HG03571 (cell line): ENCODE data around the gene RASGEF1C.
"Not testable (repeated sequence)": the region's sequence is repeated elsewhere in the genome, so short reads cannot be mapped to it uniquely, and the experiment has no call there.

Experiments used
- ATAC-seq: cut with Tn5 transposase; IDR thresholded peaks from one replicate; pipeline ENCODE4 v1.9.1; 2021; ENCODE audit not compliant: unreplicated experiment

Gene RASGEF1C

DNA sequence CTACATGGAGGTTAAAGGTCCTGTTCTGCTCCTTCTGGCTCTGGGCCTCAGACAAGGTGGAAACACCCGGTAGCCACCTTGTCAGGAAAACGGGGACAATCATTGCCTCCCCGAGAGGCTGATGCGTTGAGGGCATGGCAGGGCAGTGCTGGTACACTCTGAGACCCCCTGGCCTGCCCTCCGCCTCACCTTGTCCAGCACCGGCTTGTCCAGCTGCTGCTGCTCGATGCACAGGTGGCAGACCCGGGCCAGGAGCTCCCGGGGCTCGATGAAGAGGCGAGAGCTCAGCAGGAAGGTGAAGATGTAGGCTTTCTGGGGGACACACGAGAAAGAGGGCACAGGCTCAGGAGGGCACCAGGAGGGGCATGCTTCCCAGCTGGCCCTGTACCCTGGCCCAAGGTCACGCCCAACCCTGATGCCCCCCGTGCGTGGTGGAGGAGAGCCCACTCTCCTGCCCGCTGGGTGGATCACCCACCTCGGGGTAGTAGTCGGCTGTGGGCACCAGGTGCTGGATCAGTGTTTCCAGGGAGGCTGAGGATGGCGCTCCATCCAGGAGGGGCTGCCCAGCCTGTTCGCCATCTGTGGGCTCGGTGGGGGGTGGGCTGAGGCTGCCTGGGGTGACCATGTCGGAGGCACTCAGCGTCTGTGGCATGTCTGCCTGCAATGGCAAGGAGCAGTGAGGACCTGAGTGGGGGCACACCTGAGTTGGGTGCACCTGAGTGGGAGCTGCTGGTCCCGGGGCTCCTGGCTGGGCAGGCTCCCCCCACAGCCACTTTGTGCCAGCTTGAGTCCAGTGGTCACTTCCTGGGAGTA is 71.4 kb downstream of the RASGEF1C start:
- no peak for ATAC-seq

DNA sequence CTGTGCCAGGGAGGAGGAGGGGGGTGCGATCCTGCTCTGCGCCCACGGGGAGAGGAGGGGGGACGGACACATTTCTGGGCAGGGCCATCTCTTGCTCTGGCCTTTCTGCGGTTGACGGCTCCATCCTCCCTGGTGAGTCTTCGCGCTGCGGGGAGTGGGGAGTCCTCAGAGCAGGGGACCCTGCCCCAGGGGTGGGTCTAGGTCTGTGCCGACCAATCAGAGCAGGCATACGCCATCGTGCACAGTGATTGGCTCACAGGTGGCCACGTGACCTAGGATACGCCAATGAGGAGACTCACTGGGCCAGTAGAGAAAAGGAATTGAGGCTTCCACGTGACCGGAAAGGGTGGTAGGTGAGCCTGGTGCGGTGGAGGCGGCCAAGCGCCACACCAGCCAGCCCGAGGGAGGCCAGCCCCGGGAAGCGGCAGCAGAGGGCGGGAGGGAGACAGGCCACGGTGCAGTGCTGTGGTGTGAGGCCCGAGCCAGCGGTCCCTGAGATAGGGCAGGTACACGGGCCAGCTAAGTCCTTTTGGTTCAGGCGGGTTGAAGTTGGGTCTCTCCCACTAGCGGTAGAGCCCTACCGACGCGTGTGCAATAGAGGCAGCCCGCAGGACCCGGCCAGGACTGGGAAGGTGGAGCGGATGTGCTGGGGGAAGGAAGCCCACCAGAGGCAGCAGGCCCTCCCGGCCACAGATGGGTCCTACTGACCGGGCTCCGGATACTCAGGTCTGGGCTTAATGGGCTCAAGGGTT is 72.2 kb downstream of the RASGEF1C start:
- ATAC-seq = no peak

DNA sequence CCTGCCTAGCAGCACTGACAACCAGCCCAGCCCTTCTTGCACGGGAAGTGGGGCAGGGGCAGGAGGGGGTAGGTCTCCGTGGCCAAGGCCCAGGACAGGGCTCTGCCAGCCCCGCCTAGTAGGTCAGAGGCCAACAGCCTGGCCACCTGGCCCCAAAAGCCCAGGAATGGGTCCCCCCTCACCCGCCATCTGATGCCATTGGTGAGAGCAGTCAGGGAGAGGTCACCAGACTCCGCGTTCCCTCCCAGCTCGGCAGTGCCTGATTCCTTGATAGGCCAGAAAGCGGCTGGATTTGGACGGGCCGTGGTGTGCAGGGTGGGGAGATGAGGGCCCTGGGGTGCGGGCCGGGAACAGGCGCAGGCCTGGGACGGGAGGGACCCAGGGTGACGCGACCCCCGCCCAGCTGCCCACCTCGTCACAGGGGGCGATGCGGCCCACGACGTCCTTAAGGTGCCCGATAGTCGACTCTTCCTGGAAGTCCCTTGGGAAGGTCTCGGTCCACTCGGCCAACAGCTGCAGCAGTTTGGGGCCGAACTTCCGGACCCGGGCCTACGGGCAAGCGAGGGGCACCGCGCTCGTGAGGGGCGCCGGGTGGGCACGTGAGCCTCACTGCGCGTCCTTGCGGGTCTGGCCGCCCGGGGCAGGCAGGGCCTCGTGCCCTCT is 72.9 kb downstream of the RASGEF1C start:
- ATAC-seq = no peak

DNA sequence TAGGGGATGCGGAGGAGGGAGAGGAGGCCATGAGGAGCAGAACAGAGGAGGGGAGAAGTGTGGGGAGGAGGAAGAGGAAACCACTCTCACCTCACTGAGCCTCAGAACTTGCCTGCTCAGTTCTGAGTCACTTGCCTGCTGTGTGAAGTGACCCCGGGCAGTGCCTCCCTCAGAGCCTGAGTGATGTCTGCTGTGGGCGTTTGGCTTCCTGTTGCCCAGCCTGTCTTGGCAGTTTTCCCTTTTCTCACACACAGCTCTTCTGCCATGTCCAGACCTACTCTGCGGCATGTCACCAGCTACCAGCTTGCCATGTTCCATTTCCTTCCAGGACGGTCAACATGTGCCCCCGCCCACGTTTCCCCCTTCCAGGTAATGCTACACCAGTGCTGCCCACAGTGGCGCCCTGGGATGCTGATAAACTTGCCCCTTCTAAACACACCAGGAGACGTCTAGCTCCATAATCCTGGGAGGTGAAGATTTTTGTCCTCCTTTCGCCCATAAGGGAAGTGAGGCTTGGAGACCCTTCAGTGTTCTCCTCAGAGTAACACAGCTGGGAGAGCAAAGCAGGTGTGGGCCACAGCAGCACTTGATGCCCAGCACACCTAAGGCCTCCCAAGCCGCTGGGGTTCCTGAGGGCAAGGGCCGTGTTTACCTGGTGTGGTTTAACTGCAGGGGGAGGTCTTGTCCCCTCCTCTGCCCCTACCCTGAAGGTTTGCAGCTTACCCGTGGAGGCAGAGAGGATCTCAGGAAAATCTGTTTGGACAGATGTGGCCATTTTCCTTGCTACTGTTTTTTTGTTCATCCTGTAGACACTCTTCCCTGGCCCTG is 73.7 kb downstream of the RASGEF1C start:
- no peak for ATAC-seq

DNA sequence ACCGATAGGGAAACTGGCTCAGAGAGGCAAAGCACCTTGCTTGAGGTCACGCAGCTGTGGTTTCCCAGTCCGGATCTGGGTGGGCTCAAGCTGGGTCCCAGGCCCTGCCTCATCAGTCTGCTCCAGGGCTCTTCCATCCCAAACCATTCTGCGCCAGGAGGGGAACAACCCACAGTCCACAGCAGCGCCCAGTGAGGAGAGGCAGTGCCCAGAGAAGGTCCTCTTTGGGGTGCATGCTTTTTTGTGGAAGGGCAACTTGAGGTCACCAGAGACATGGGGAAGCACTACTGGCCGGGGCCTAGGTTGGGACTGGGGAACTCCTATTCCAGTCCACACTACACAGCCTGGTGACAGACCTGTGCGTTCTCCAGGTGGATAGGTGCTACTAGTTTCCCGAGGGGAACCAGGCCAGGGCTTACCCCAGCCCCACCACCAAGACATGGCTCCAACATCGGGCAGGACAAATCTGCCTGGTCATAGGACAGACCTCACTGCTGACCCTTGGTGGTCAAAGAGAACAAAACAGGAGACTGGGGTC is 75.0 kb downstream of the RASGEF1C start:
- no peak for ATAC-seq

DNA sequence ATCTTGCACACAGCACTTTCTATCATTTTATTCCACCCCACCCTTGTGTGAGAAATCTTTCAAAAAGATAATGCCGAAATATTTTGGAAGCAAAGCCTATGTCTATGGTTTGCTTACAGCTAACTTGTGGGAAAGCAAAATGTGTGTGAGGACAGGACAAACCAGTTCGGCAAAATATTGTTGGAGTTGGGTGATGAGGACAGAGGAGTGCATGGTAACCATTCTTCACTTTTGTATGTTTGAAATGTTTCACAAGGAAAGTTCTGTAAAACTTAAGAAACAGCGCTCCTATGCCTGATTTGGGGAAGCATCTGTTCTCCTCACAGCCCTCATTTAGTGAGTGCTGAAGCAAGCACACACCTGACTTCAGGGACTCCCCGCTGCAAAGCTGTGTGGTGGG is 75.5 kb downstream of the RASGEF1C start:
- no peak for ATAC-seq

DNA sequence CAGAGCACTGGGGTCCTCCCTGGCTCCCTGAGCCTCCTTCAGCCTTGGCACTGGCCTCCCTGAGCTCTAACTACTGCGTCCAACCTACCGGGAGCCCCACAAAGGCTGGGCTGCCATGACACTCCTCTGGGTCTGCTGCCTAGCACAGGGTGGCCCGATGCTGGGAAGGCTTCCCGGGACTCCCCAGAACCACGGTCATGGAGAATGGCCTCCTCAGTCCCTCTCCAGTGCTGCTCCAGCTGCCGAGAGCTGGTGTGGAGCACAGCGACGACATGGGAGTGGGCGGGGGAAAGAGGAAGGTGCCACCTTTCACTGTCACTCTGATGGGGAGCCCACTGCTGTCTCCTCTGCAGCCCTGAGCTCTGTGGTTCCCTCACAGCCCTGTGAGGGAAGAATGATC is 76.0 kb downstream of the RASGEF1C start:
- ATAC-seq = no peak

DNA sequence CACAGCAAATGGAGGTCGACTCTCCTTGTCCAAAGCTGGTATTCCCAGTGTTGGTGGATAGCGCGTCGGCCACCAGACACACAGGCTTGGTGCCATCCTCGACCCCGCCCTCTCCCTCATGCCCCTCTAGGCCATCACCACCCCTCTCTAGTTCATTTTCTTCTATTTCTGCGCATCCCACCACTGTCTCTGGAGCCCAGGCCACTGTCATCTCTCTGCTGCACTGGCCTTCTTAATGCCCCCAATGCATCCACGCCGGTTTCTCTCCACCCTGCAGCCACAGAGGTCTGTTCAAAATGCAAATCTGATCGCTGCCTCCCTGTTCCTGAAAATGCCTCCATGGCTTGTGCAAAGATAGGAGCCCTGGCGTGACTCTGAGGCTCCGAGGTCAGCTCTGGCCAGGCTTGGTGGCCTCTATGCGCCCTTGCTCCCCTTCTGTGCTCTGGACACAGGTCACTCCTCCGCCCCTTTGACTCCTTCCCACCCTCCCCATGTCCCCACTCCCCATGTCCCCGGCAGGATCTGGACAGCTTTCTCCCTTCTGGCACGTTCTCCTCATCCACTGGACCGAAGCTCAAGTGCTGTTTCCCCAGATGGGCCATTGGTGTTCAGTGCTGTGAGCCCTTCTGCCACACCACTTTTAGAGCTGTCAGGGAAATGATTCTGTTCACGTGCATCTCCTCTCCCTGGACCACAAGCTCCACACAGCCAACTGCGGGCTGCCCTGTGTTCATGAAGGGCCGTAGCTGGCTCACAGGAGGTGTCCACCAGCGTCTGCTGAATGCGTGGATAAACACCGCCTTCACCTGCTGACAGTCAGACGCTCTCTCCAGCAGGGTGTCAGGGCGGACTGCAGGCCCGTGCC is 77.9 kb downstream of the RASGEF1C start:
- no peak for ATAC-seq

DNA sequence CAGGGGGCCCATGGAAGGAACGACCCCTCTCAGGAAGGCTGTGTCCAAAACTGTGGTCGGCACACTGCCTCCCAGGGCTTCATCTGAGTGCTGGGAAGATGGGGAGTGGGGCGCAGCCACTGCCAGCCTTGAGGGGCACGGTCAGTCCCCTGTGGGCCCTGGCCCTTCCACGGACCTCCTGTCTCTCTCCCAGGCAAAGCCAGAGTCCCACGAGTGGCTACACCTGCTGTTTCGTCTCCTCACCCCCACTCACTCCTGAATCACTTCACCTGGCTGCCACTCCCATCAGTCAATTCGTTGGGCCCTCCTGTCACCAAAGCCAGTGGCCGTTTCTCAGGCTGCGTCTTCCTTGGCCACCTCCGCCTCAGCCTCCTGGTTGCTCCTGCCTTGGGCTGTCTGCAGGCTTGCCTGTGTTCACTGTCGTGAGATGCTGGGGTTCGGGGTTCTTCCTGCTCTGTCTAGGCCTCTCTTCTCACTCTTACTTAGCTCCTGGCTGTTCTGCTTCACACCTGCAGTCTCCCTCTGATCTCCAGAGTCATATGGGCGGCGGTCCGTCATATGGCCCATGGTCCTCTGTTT is 78.6 kb downstream of the RASGEF1C start:
- no peak for ATAC-seq

DNA sequence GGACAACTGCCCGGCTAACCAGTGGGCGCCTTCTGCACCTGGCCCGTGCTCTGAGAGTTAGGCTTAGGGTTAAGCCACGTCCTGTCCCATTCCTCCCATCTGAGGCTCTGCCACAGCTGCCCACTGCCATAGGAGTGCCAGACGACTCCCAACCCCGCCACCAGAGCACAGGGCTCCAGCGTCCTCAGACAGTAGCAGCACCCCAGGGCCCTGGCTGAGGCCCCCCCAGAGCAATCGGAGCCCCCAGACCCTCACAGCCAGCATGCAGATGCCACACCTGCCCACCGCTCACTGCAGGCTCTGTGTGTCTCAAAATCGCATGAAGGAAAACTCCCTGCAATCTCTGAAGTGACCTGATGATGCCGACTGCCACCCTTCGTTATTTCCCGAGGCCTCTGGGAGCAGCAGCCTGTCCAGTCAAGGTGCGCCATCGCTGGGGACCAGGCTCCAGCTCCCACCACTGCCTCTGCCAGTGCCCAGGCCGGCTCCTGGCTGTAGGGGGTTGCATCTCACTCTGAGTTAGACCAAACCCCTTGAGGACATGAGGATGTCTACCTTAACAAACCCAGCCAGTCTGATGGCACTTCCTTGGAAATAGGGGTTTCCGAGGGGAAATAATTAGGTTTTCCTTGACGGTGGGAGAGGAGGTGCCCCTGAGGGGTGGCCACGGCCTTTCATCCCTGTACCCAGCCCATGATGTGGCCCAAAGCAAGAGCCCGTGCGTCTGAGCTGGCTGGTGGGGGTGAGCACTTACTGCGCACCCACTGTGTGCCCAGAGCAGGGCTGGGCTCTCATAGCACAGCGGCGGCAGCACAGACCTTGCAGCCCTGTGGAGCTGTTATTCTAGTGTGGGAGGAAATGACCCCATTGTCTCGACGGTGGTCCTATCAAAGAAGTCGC is 79.5 kb downstream of the RASGEF1C start:
- ATAC-seq = no peak

DNA sequence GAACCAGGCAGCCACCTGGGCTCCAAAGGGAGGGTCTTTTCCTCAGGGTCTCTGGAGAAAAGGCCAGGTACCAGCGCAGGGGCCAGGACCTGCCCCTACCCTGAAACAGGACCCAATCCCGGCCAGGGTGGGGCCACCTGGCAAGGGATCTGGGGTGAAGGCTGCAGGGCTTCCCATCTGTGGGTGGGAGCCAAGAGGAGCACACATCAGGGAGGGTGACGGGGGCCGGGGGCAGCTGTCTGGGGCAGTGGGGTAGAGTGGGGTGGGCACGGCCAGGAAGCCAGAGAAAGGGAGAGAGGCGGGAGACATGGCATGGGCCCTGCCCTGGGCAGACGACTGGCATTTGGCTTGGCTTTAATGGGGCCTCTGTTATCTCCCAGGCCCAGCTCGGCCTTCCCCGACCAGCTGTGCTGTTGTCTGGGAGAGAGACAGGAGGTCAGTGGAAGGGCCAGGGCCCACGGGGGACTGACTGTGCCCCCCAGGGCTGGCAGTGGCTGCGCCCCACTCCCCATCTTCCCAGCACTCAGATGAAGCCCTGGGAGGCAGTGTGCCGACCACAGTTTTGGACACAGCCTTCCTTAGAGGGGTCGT is 80.2 kb downstream of the RASGEF1C start:
- ATAC-seq = no peak

DNA sequence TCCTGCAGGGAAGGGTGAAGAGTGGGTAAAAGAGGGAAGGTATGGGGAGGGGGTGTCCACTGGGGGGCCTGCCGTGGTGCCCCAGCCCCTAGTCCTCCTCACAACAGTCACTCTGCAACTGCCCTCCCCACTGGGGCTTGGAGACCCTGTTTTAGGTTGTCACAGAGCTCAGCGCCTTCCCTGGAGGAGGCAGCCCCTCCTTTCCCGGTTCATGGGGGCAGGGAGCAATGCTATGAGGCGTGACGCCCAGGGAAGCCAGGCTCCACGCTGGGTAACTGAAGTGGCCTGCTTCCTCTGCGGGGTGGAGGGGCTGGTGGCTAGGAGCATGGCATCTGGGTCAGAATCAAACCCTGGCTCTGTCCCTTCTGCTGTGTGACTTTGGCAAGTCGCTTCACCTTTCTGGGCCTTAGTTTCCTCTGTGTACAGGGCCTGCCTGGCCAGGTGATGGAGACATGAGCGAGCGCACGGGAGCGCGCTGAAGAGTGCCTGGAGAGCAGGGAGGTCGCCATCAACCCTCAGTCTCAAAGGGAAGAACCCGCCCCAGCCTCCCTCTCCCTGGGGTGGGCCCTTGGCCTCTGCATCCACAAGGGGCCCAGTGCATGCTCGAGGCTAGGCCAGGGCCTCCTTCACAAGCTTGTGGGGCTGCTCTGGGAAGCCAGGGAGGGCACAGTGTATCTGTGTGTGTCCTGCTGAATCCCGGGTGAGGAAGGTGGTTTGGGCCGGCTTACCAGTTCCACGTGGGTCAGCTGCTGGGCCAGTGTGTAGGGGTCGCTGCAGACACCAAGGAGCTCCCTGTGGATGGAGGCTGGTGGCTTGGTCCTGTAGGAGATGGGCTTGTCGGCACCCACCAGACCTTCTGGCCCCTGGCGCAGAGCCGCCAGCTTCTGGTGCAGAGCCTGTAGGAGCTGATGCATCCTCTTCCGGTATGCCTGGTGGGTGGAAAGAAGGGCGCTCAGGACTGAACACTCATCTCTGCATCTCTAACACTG is 81.0 kb downstream of the RASGEF1C start:
- ATAC-seq = no peak

DNA sequence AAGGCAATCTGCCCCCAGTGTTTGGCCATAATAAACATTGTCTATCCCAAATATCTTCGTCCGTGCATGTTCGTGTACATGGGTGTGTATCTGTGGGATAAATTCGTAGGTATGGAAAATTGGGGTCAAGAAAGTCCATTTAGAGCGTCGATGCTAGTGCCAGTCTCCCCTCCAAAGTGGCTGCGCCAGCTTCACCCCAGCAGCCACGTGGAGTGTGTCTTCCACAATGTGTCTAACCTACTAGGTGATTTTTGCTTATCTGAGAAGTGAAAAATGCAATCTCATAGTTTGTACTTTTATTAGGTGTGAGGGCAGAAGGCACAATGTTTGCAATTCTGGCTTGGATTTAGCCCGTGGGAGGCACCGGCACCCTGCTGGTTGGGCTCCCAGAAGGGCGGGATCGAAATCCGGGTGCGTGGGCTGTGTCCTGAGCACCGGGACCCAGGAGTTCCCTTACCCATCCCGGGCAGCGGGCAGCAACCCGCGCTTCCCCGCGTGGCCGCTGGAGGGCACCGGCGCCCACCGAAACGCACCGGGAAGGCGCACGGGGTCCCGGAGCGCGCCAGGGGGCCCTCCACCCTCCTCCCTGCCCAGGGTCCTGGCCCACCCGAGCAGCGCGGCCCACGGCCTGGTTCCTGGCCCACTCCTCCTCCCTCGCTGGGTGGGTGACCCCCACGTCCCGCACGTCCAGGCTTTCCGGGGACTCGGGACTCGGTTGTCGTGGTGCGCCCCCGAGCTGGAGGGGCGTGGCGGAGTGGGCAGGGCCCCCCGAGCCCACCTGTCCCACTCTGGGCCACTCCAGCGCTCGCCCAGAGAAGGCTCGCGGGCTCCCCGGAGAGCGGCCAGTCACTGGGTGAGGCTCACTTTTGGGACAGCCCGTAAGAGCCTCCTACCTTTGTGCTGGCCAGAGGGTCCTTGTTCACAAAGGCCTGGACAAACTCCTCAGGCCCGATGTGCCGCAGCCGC is 82.0 kb downstream of the RASGEF1C start:
- no peak for ATAC-seq

DNA sequence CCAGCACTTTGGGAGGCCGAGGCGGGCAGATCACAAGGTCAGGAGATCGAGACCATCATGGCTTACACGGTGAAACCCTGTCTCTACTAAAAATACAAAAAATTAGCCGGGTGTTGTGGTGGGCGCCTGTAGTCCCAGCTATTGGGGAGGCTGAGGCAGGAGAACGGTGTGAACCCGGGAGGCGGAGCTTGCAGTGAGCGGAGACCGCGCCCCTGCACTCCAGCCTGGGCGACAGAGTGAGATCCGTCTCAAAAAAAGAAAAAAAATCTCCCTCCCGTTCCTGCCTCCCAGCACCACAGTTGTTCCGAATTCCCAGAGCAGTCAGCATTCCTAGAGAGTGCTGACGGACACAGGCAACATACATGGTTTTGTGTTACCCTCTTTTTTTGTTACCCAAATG is 82.9 kb downstream of the RASGEF1C start:
- ATAC-seq = not testable (repeated sequence)

DNA sequence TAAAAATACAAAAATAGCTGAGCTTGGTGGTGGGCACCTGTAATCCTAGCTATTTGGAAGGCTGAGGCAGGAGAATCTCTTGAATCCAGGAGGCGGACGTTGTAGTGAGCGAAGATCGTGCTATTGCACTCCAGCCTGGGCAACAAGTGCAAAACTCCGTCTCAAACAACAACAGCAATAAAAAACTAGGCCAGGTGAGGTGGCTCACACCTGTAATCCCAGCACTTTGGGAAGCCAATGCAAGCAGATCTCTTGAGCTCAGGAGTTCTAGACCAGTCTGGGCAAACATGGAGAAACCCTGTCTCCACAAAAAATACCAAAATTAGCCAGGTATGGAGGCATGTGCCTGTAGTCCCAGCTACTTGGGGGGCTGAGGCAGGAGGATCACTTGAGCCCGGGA is 84.3 kb downstream of the RASGEF1C start:
- ATAC-seq = not testable (repeated sequence)

DNA sequence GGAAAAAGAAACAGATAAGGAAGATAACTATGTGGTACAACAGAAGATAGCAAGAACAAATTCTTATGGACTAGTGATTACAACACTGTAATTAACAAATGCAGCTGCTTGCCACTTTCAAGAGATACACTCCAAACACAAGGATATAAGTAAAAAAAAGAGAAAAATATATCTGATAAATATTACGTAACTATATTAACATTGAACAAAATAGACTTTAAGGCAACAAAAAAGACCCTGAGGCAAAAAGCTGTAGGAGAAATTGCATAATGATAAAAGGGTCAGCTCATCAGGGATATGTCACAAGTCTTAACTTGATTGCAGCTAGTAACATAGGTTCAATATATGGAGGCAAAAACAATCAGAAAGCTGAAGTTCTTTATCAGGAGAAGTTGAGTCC is 86.1 kb downstream of the RASGEF1C start:
- ATAC-seq = no peak
